Large intestine (tissue), 3 donors: ENCODE measurements around the gene MPZL1. TPM values are rescaled to one million over a fixed set of nuclear protein-coding genes. Genes with fewer than 3 reads are reported as not detected.

ENCODE experiments used
- DNase-seq, 2 donors: peaks; one replicate each; pipeline versions ENCODE4 v3.0.0 to v3.0.0-alpha.2; 2013
- H3K27ac ChIP-seq: one replicate; pipeline ENCODE4 v1.5.1; 2013; ENCODE audit warnings: low read length
- H3K27me3 ChIP-seq: 2 replicates; pipeline ENCODE4 v1.6.1; 2013; ENCODE audit warnings: low read length; ENCODE audit not compliant: control insufficient read depth, insufficient read depth
- H3K36me3 ChIP-seq: 2 replicates; pipeline ENCODE4 v1.6.1; 2013; ENCODE audit warnings: low read length; ENCODE audit not compliant: control insufficient read depth, insufficient read depth
- H3K4me1 ChIP-seq: one replicate; pipeline ENCODE4 v1.6.1; 2013; ENCODE audit warnings: low read length; ENCODE audit not compliant: control insufficient read depth, insufficient read depth
- H3K4me3 ChIP-seq: one replicate; pipeline ENCODE4 v1.5.1; 2013; ENCODE audit warnings: low read length
- H3K9me3 ChIP-seq: one replicate; pipeline ENCODE4 v1.6.1; 2013; ENCODE audit warnings: mild to moderate bottlenecking, low read depth, low read length, moderate library complexity; ENCODE audit not compliant: control insufficient read depth
- WGBS: methylation state at CpG from one replicate; pipeline ENCODE4 v1.1.5; 2013; ENCODE audit warnings: low lambda C conversion rate; ENCODE audit not compliant: insufficient coverage; 5-methylcytosine and 5-hydroxymethylcytosine counted together
- polyA plus RNA-seq: library from polyadenylated mRNA; unstranded; fragments of 120-200 nt; gene quantifications from one replicate; pipeline ENCODE4 v1.2.1, GENCODE V29; 2013

Gene MPZL1
- polyA plus RNA-seq, 1 donor: 105 TPM

DNA sequence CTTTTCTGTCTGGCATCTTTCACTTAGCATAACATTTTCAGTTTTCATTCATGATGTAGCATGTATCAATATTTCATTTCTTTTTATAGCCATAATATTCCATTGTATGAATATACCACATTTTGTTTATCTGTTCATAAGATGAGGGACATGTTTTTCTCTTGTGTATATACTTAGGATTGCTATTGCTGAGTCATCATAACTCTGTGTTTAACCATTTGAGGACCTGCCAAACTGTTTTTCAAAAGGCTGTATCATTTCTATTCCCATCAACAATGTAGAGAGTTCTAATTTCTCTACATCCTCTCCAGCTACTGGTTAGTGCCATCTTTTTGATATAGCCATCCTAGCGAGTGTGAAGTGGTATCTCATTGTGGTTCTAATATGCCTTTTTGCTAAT lies 26.2 kb downstream of the MPZL1 start:
- DNase-seq: no peak
- Histone ChIP-seq H3K27ac (no peak overlapping the region), H3K4me1 (no peaks in the 10 kb centered on the region), H3K27me3 (no peaks in the 10 kb centered on the region), H3K4me3 (no peak overlapping the region), H3K36me3 (no peaks in the 10 kb centered on the region), H3K9me3 (no peaks in the 10 kb centered on the region)
- no CpG with 5 or more reads among the region's 1 CpG for WGBS

GRCh38 chr1:167748906-167749305 lies 27.1 kb downstream of the MPZL1 start:
- H3K4me1 ChIP-seq: no peaks in the 10 kb centered on the region
- DNase-seq: no peak
- no peaks in the 10 kb centered on the region for H3K36me3 ChIP-seq
- no peaks in the 10 kb centered on the region for H3K27me3 ChIP-seq
- H3K4me3 ChIP-seq: no peak overlapping the region
- H3K27ac ChIP-seq: no peak overlapping the region
- no peaks in the 10 kb centered on the region for H3K9me3 ChIP-seq

DNA sequence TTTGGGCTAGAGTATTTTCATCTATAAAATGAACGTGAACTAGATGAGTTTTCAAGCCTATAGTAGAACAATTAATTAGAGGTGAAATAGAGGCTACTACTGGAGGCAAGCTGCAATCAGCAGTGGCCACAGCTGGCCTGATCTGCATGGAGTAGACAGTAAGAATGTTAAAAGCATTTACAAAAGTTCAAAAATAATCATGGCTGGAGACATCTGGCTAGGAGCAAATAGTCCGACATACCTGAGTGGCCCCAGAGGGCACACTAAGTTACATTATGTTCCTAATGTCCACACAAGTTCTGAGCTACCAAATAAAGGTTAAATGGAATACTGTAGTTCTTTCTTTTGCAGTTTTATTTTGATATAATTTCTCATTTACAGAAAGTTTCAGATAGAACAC lies 28.0 kb downstream of the MPZL1 start:
- H3K36me3 ChIP-seq: no peaks in the 10 kb centered on the region
- no peaks in the 10 kb centered on the region for H3K9me3 ChIP-seq
- peaks cover 7% of the 10 kb centered on the region for H3K4me1 ChIP-seq
- H3K27ac ChIP-seq: no peak overlapping the region
- DNase-seq: no peak
- no peaks in the 10 kb centered on the region for H3K27me3 ChIP-seq
- H3K4me3 ChIP-seq: no peak overlapping the region
- WGBS: 67% methylated on average over 1 of the region's 2 CpGs

DNA sequence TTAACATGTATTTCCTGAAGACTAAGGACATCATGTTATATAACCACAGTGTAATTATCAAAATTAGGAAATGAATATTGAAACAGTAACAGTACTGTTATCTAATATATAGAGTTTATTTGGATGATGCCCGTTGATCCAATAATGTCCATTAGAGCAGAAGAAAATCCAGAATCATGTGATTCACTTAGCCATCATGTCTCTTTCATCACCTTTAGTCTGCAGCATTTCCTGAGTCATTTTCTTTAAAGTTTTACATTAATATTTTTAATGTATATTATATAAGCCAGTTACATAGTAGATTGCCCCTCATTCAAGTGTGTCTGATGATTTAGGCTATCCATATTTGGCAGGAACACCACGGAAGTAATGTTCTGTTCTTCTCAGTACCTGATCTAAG lies 28.9 kb downstream of the MPZL1 start:
- Histone ChIP-seq H3K36me3 (no peaks in the 10 kb centered on the region), H3K27ac (no peak overlapping the region), H3K9me3 (no peaks in the 10 kb centered on the region), H3K27me3 (no peaks in the 10 kb centered on the region), H3K4me1 (peaks cover 10% of the 10 kb centered on the region), H3K4me3 (no peak overlapping the region)
- no peak for DNase-seq
- WGBS: 100% methylated on average over 2 of the region's 2 CpGs

DNA sequence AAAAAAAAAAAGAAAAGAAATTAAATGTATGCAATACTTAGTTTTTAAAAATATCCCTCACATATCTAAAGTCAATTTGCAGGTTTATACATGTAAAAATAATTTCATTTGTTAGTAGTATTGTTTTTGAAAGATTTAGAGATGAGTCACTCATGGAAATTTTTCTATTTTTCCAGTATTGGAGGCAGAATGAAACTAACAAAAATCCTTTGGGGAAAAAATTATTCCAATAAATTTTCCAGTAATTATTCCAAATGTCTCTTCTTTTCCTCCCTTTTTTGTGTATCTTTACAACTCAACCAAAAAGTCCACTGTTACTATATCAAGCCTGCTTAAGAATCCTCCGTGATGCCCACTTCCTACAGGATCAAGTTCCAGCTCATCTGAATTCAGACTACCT lies 29.9 kb downstream of the MPZL1 start:
- Histone ChIP-seq H3K4me3 (no peak overlapping the region), H3K27ac (no peak overlapping the region), H3K27me3 (no peaks in the 10 kb centered on the region), H3K9me3 (no peaks in the 10 kb centered on the region), H3K36me3 (no peaks in the 10 kb centered on the region), H3K4me1 (peaks cover 13% of the 10 kb centered on the region)
- DNase-seq: no peak
- WGBS: 60% methylated on average over 1 of the region's 1 CpG

- Histone ChIP-seq H3K27me3 (no peaks in the 10 kb centered on the region), H3K9me3 (no peaks in the 10 kb centered on the region), H3K4me1 (peaks cover 20% of the 10 kb centered on the region), H3K27ac (no peak overlapping the region), H3K4me3 (no peak overlapping the region), H3K36me3 (no peaks in the 10 kb centered on the region)
- DNase-seq: no peak
Measured at GRCh38 chr1:167752219-167752985, 30.6 kb downstream of the MPZL1 start.

- Histone ChIP-seq H3K27ac (no peak overlapping the region), H3K36me3 (no peaks in the 10 kb centered on the region), H3K4me3 (no peak overlapping the region), H3K4me1 (peaks cover 21% of the 10 kb centered on the region), H3K27me3 (no peaks in the 10 kb centered on the region), H3K9me3 (no peaks in the 10 kb centered on the region)
- no peak for DNase-seq
- WGBS: no CpG with 5 or more reads among the region's 3 CpGs
Measured at GRCh38 chr1:167755654-167756053, 33.9 kb downstream of the MPZL1 start.

- H3K4me1 ChIP-seq: peaks cover 21% of the 10 kb centered on the region
- H3K36me3 ChIP-seq: no peaks in the 10 kb centered on the region
- no peaks in the 10 kb centered on the region for H3K27me3 ChIP-seq
- DNase-seq: peak; percentile 15 to 69
- WGBS: no CpG with 5 or more reads among the region's 7 CpGs
- no peak overlapping the region for H3K4me3 ChIP-seq
- H3K9me3 ChIP-seq: no peaks in the 10 kb centered on the region
- peak overlapping the region; percentile 49 for H3K27ac ChIP-seq
Measured at GRCh38 chr1:167756730-167757405, 35.1 kb downstream of the MPZL1 start.

DNA sequence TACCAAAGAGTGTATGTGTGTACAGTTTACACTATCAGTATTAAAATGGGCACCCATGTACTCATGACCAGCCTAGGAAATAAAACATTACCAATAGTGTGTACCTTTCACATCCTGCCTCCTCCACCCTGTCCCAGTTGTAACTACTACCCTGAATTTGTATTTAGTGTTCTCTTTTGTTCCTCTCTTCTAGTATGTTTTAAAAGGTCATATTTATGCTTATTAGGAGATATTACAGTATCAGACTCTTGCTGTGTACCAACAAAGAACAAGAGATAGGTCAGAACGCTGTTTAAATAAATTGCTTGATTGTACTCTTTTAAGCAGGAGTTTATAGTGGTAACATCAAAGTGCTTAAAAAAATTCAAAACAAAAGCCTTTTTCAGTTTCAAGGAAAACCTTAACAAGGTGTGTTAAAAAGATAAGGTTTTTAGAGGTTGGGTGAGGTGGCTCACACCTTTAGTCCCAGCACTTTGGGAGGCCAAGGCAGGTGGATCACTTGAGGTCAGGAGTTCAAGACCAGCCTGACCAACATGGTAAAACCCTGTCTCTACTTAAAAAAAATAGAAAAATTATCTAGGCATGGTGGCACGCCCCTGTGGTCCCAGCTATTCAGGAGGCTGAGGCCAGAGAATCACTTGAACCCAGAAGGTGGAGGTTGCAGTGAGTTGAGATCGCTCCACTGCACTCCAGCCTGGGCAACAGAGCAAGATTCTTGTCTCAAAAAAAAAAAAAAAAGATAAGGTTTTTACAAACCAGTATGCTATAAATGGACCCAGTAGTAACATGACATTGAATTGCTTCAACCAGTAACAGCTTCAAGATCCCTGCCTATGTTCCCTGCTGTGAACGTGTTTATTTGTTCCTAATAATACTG lies 35.9 kb downstream of the MPZL1 start:
- 100% methylated on average over 1 of the region's 4 CpGs for WGBS
- H3K4me1 ChIP-seq: peaks cover 21% of the 10 kb centered on the region
- no peaks in the 10 kb centered on the region for H3K27me3 ChIP-seq
- H3K9me3 ChIP-seq: no peaks in the 10 kb centered on the region
- no peaks in the 10 kb centered on the region for H3K36me3 ChIP-seq
- DNase-seq: no peak
- H3K4me3 ChIP-seq: no peak overlapping the region
- H3K27ac ChIP-seq: peak overlapping the region; percentile 49

DNA sequence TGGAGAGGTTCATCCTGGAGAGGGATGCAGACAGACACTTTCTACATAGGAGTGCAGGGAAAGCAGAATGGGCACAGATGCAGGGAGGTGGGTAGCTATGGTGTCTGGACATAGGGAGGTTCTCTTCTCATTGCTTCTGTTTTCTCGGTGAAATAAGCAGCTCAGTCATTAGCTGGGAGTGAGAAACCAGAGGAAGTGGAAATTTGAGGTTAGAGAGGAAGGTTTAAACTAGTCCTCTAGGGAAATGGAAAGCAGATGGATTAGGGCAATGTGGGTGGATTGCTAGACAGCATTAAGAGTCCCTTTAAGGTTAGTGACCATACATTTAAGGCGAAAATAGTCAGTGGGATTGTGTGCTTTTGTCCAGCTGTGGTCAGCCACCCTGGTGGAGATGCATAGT lies 39.6 kb downstream of the MPZL1 start:
- peaks cover 9% of the 10 kb centered on the region for H3K4me1 ChIP-seq
- DNase-seq: no peak
- no CpG with 5 or more reads among the region's 2 CpGs for WGBS
- H3K27me3 ChIP-seq: no peaks in the 10 kb centered on the region
- no peak overlapping the region for H3K4me3 ChIP-seq
- H3K36me3 ChIP-seq: peaks cover 2% of the 10 kb centered on the region
- no peaks in the 10 kb centered on the region for H3K9me3 ChIP-seq
- H3K27ac ChIP-seq: no peak overlapping the region
